Loucy (cell line): Measurements from ENCODE around the gene SLC5A4.

Experiments used
- H2AFZ ChIP-seq: fragments of 200-600 bp; sonication (generic); 2 replicates; pipeline ENCODE4 v1.6.0; 2016; ENCODE audit warnings: antibody characterized with exemption, mild to moderate bottlenecking, low read length, moderate library complexity
- H3F3A ChIP-seq: fragments of 200-600 bp; 2 replicates; pipeline ENCODE4 v1.6.0; 2016; ENCODE audit warnings: antibody characterized with exemption, low read depth, mild to moderate bottlenecking
- H3K27me3 ChIP-seq: fragments of 200-600 bp; sonication (generic); 2 replicates; pipeline ENCODE4 v1.6.1; 2014; ENCODE audit warnings: low read length, mild to moderate bottlenecking; ENCODE audit not compliant: insufficient read depth, poor library complexity, severe bottlenecking
- H3K36me3 ChIP-seq: fragments of 200-600 bp; sonication (generic); 2 replicates; pipeline ENCODE4 v1.6.1; 2016; ENCODE audit warnings: low read length; ENCODE audit not compliant: insufficient read depth
- H3K4me1 ChIP-seq: fragments of 200-600 bp; sonication (generic); 2 replicates; pipeline ENCODE4 v1.5.1; 2014; ENCODE audit warnings: low read length, mild to moderate bottlenecking; ENCODE audit not compliant: insufficient read depth, poor library complexity, severe bottlenecking
- H3K4me2 ChIP-seq: fragments of 200-600 bp; sonication (generic); 2 replicates; pipeline ENCODE4 v1.6.0; 2014; ENCODE audit warnings: antibody characterized with exemption, low read length, low read depth, mild to moderate bottlenecking; ENCODE audit not compliant: poor library complexity, severe bottlenecking
- H3K4me3 ChIP-seq: fragments of 200-600 bp; sonication (generic); 2 replicates; pipeline ENCODE4 v1.5.1; 2014; ENCODE audit warnings: low read length, mild to moderate bottlenecking, mixed read lengths; ENCODE audit not compliant: poor library complexity, severe bottlenecking
- H3K79me2 ChIP-seq: fragments of 200-600 bp; sonication (generic); 2 replicates; pipeline ENCODE4 v1.6.1; 2014; ENCODE audit warnings: low read length; ENCODE audit not compliant: insufficient read depth
- H3K9ac ChIP-seq: fragments of 200-600 bp; sonication (generic); 2 replicates; pipeline ENCODE4 v1.6.0; 2014; ENCODE audit warnings: mild to moderate bottlenecking, low read depth, low read length, moderate library complexity; ENCODE audit not compliant: poor library complexity, severe bottlenecking
- H3K9me2 ChIP-seq: fragments of 200-600 bp; sonication (generic); replicated peaks from 2 replicates; pipeline ENCODE4 v1.6.1; 2016; ENCODE audit warnings: low read depth, low read length, mixed read lengths
- H3K9me3 ChIP-seq: fragments of 200-600 bp; sonication (generic); 2 replicates; pipeline ENCODE4 v1.6.1; 2014; ENCODE audit warnings: mild to moderate bottlenecking, antibody characterized with exemption, low read length, low read depth; ENCODE audit not compliant: insufficient read depth
- H4K20me1 ChIP-seq: fragments of 200-600 bp; sonication (generic); 2 replicates; pipeline ENCODE4 v1.6.0; 2014; ENCODE audit warnings: antibody characterized with exemption, low read length, mild to moderate bottlenecking; ENCODE audit not compliant: insufficient read depth, poor library complexity, severe bottlenecking
- CTCF ChIP-seq: fragments of 200-600 bp; sonication (generic); conservative IDR thresholded peaks from 2 replicates; pipeline ENCODE4 v1.5.1; 2014; ENCODE audit warnings: mild to moderate bottlenecking, antibody characterized with exemption, low read length
- EZH2phosphoT487 ChIP-seq: fragments of 200-600 bp; IDR thresholded peaks from 2 replicates; pipeline ENCODE4 v1.6.1; 2018; ENCODE audit warnings: antibody characterized with exemption, mild to moderate bottlenecking, moderate library complexity, borderline replicate concordance

SLC5A4 gene

DNA sequence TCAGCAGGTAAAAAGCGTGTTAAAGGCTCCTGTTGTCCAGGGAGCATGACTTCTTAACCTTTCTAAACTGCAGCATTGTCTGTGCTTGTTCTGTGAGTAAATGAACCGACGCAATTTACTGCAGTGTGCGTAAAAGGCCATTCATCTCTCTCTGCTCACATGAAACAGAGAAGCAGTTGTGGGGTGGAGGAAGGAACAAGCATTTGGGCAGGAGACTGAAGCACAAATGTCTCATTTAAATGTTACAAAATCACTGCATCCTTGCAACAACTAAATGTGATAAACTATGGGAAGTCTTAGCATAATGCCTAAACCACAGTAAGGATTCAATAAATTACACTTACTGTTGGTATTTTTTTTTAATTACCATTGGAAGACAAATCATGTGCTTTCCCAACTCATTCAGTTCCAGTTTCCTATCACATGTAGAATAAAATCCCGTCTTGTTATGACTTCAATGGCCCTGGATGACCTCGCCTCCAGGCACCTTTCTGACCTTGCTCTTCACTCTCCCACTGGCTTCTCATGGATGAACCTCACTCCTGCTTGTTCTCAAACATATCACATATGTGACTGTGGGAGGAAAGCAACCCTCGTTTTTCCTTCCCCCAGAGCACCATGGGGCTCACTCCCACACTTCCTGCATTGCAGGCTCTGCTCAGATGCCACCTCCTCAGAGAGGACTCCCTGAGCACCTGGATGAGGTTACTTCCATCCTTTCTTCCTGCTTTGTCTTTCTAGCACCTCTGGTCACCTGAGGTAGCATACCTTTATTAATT, 28.6 kb downstream of the SLC5A4 start:
- TF ChIP-seq EZH2phosphoT487 = no peak
- TF ChIP-seq CTCF = no peak
- H3K4me3 ChIP-seq = no peak overlapping the region
- H3F3A ChIP-seq = no peaks in the 10 kb centered on the region
- no peak overlapping the region for H2AFZ ChIP-seq
- H3K9ac ChIP-seq = no peak overlapping the region
- no peaks in the 10 kb centered on the region for H3K9me3 ChIP-seq
- H3K27me3 ChIP-seq = no peaks in the 10 kb centered on the region
- H4K20me1 ChIP-seq = no peaks in the 10 kb centered on the region
- H3K9me2 ChIP-seq = no peaks in the 10 kb centered on the region
- H3K4me2 ChIP-seq = no peak overlapping the region
- no peaks in the 10 kb centered on the region for H3K79me2 ChIP-seq
- H3K4me1 ChIP-seq = no peaks in the 10 kb centered on the region
- no peaks in the 10 kb centered on the region for H3K36me3 ChIP-seq

DNA sequence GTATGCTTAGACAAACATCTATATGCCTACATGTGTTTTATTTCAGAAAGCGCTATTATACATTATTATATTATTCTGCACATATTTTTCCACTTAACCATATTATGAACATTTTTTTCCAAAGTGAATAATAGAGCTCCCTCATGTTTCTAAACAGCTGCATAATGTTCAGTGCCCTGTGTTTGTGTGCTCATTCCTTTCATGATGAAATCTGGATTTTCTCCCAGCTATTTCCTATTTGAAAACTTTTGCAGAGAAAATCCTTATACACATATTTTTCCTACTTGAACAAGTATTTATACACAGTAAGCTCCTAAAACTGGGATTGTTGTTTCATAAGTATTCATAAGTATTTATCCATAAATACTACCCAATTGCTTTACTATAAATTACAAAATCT, 32.2 kb downstream of the SLC5A4 start:
- Histone ChIP-seq H3K9ac (no peak overlapping the region), H3K79me2 (no peaks in the 10 kb centered on the region), H3K36me3 (no peaks in the 10 kb centered on the region), H3K4me2 (no peak overlapping the region), H3K9me3 (no peaks in the 10 kb centered on the region), H3K4me3 (no peak overlapping the region), H3K4me1 (no peaks in the 10 kb centered on the region), H4K20me1 (no peaks in the 10 kb centered on the region), H3F3A (no peaks in the 10 kb centered on the region), H3K27me3 (no peaks in the 10 kb centered on the region), H2AFZ (no peak overlapping the region), H3K9me2 (no peaks in the 10 kb centered on the region)
- TF ChIP-seq EZH2phosphoT487 (no peak), CTCF (no peak)

DNA sequence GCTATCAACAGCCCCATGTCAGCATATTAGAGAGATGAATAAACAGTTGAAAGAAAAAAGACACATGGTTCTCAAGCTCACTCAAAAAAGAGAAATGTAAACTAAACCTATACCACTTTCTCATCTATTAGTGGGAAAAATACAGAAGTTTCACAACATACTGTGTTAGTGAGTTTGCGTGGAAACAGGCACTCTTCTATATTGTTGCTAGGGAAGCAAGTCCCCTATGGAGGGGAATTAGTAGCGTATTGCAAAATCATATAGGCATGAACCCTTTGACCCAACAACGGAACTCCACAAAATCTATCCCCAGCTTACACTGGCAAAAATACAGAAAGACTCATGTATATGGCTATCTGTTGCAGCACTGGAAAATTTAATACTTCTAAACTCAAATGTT, 36.1 kb downstream of the SLC5A4 start:
- H3K4me3 ChIP-seq = no peak overlapping the region

More for the DNA sequence above, 36.1 kb downstream of the SLC5A4 start:
- Histone ChIP-seq H3K9me3 (no peaks in the 10 kb centered on the region), H4K20me1 (no peaks in the 10 kb centered on the region), H3K4me2 (no peak overlapping the region), H3K79me2 (no peaks in the 10 kb centered on the region), H3K4me1 (no peaks in the 10 kb centered on the region), H3K27me3 (no peaks in the 10 kb centered on the region), H3K36me3 (no peaks in the 10 kb centered on the region), H3F3A (no peaks in the 10 kb centered on the region), H2AFZ (no peak overlapping the region), H3K9me2 (no peaks in the 10 kb centered on the region), H3K9ac (no peak overlapping the region)
- TF ChIP-seq EZH2phosphoT487 = no peak
- no peak for TF ChIP-seq CTCF
